Loucy (cell line): ENCODE results near the gene MGMT.

Experiments used
- H2AFZ ChIP-seq: fragments of 200-600 bp; sonication (generic); 2 replicates; pipeline ENCODE4 v1.6.0; 2016; ENCODE audit warnings: antibody characterized with exemption, mild to moderate bottlenecking, low read length, moderate library complexity
- H3F3A ChIP-seq: fragments of 200-600 bp; 2 replicates; pipeline ENCODE4 v1.6.0; 2016; ENCODE audit warnings: antibody characterized with exemption, low read depth, mild to moderate bottlenecking
- H3K27me3 ChIP-seq: fragments of 200-600 bp; sonication (generic); 2 replicates; pipeline ENCODE4 v1.6.1; 2014; ENCODE audit warnings: low read length, mild to moderate bottlenecking; ENCODE audit not compliant: insufficient read depth, poor library complexity, severe bottlenecking
- H3K36me3 ChIP-seq: fragments of 200-600 bp; sonication (generic); 2 replicates; pipeline ENCODE4 v1.6.1; 2016; ENCODE audit warnings: low read length; ENCODE audit not compliant: insufficient read depth
- H3K4me1 ChIP-seq: fragments of 200-600 bp; sonication (generic); 2 replicates; pipeline ENCODE4 v1.5.1; 2014; ENCODE audit warnings: low read length, mild to moderate bottlenecking; ENCODE audit not compliant: insufficient read depth, poor library complexity, severe bottlenecking
- H3K4me2 ChIP-seq: fragments of 200-600 bp; sonication (generic); 2 replicates; pipeline ENCODE4 v1.6.0; 2014; ENCODE audit warnings: antibody characterized with exemption, low read length, low read depth, mild to moderate bottlenecking; ENCODE audit not compliant: poor library complexity, severe bottlenecking
- H3K4me3 ChIP-seq: fragments of 200-600 bp; sonication (generic); 2 replicates; pipeline ENCODE4 v1.5.1; 2014; ENCODE audit warnings: low read length, mild to moderate bottlenecking, mixed read lengths; ENCODE audit not compliant: poor library complexity, severe bottlenecking
- H3K79me2 ChIP-seq: fragments of 200-600 bp; sonication (generic); 2 replicates; pipeline ENCODE4 v1.6.1; 2014; ENCODE audit warnings: low read length; ENCODE audit not compliant: insufficient read depth
- H3K9ac ChIP-seq: fragments of 200-600 bp; sonication (generic); 2 replicates; pipeline ENCODE4 v1.6.0; 2014; ENCODE audit warnings: mild to moderate bottlenecking, low read depth, low read length, moderate library complexity; ENCODE audit not compliant: poor library complexity, severe bottlenecking
- H3K9me2 ChIP-seq: fragments of 200-600 bp; sonication (generic); replicated peaks from 2 replicates; pipeline ENCODE4 v1.6.1; 2016; ENCODE audit warnings: low read depth, low read length, mixed read lengths
- H3K9me3 ChIP-seq: fragments of 200-600 bp; sonication (generic); 2 replicates; pipeline ENCODE4 v1.6.1; 2014; ENCODE audit warnings: mild to moderate bottlenecking, antibody characterized with exemption, low read length, low read depth; ENCODE audit not compliant: insufficient read depth
- H4K20me1 ChIP-seq: fragments of 200-600 bp; sonication (generic); 2 replicates; pipeline ENCODE4 v1.6.0; 2014; ENCODE audit warnings: antibody characterized with exemption, low read length, mild to moderate bottlenecking; ENCODE audit not compliant: insufficient read depth, poor library complexity, severe bottlenecking
- CTCF ChIP-seq: fragments of 200-600 bp; sonication (generic); conservative IDR thresholded peaks from 2 replicates; pipeline ENCODE4 v1.5.1; 2014; ENCODE audit warnings: mild to moderate bottlenecking, antibody characterized with exemption, low read length
- EZH2phosphoT487 ChIP-seq: fragments of 200-600 bp; IDR thresholded peaks from 2 replicates; pipeline ENCODE4 v1.6.1; 2018; ENCODE audit warnings: antibody characterized with exemption, mild to moderate bottlenecking, moderate library complexity, borderline replicate concordance

MGMT gene

GRCh38 chr10:129593953-129594352, 126.9 kb downstream of the MGMT start:
- H3F3A ChIP-seq, result no peaks in the 10 kb centered on the region
- no peak overlapping the region for H3K4me3 ChIP-seq
- H3K9me2 ChIP-seq, result no peaks in the 10 kb centered on the region
- H3K36me3 ChIP-seq, result no peaks in the 10 kb centered on the region; the same call in 1 of the 2 replicates
- no peaks in the 10 kb centered on the region for H3K27me3 ChIP-seq
- no peak overlapping the region for H2AFZ ChIP-seq
- H3K4me2 ChIP-seq, result no peak overlapping the region
- no peak overlapping the region for H3K9ac ChIP-seq
- no peaks in the 10 kb centered on the region for H4K20me1 ChIP-seq
- TF ChIP-seq CTCF, result no peak
- no peak for TF ChIP-seq EZH2phosphoT487
- H3K9me3 ChIP-seq, result no peaks in the 10 kb centered on the region
- no peaks in the 10 kb centered on the region; the same call in 1 of the 2 replicates for H3K79me2 ChIP-seq
- no peaks in the 10 kb centered on the region for H3K4me1 ChIP-seq

GRCh38 chr10:129594811-129595210, 127.8 kb downstream of the MGMT start:
- Histone ChIP-seq H4K20me1 (no peaks in the 10 kb centered on the region), H3F3A (no peaks in the 10 kb centered on the region), H2AFZ (no peak overlapping the region), H3K4me3 (no peak overlapping the region), H3K36me3 (no peaks in the 10 kb centered on the region), H3K4me2 (no peak overlapping the region), H3K27me3 (no peaks in the 10 kb centered on the region), H3K79me2 (no peaks in the 10 kb centered on the region), H3K9ac (no peak overlapping the region), H3K9me3 (no peaks in the 10 kb centered on the region), H3K4me1 (no peaks in the 10 kb centered on the region), H3K9me2 (no peaks in the 10 kb centered on the region)
- TF ChIP-seq EZH2phosphoT487 (no peak), CTCF (no peak)

GRCh38 chr10:129598413-129598812, 131.4 kb downstream of the MGMT start:
- no peaks in the 10 kb centered on the region for H3K36me3 ChIP-seq
- no peak overlapping the region for H3K4me3 ChIP-seq
- H3K79me2 ChIP-seq, result no peaks in the 10 kb centered on the region
- no peaks in the 10 kb centered on the region for H3K9me3 ChIP-seq
- TF ChIP-seq EZH2phosphoT487 (no peak), CTCF (no peak)
- H3F3A ChIP-seq, result no peaks in the 10 kb centered on the region
- H3K9ac ChIP-seq, result no peak overlapping the region
- H3K4me1 ChIP-seq, result no peaks in the 10 kb centered on the region
- H3K9me2 ChIP-seq, result no peaks in the 10 kb centered on the region
- no peak overlapping the region for H2AFZ ChIP-seq
- H3K27me3 ChIP-seq, result no peaks in the 10 kb centered on the region
- H3K4me2 ChIP-seq, result no peak overlapping the region
- no peaks in the 10 kb centered on the region for H4K20me1 ChIP-seq
